GM23338 (cell line): Measurements from ENCODE around the gene CCDC91. TPM values are rescaled to one million over a fixed set of nuclear protein-coding genes. Genes with fewer than 3 reads are reported as not detected.

Source experiments
- ATAC-seq: fragments of 200-7000 bp; cut with Tn5 transposase; 3 replicates; pipeline ENCODE4 v1.9.1; 2020
- DNase-seq: peaks from one replicate; pipeline ENCODE4 v3.0.0-alpha.2; 2015; ENCODE audit warnings: low spot score
- H2AFZ ChIP-seq: fragments of 200-600 bp; sonication (generic); 2 replicates; pipeline ENCODE4 v1.8.0; 2016; ENCODE audit warnings: antibody characterized with exemption, mild to moderate bottlenecking, moderate library complexity
- H3F3A ChIP-seq: fragments of 200-600 bp; sonication (generic); replicated peaks from 2 replicates; pipeline ENCODE4 v1.8.0; 2017; ENCODE audit warnings: antibody characterized with exemption, mixed run types, low read depth
- H3K27ac ChIP-seq: fragments of 200-600 bp; sonication (generic); 2 replicates; pipeline ENCODE4 v1.6.1; 2016; ENCODE audit warnings: low read depth
- H3K27me3 ChIP-seq: fragments of 200-600 bp; sonication (generic); 2 replicates; pipeline ENCODE4 v1.8.0; 2016; ENCODE audit warnings: mild to moderate bottlenecking, mixed run types, moderate library complexity; ENCODE audit not compliant: insufficient read depth
- H3K36me3 ChIP-seq: fragments of 200-600 bp; sonication (generic); 2 replicates; pipeline ENCODE4 v1.8.0; 2016; ENCODE audit warnings: mild to moderate bottlenecking; ENCODE audit not compliant: insufficient read depth
- H3K4me1 ChIP-seq: fragments of 200-600 bp; sonication (generic); 2 replicates; pipeline ENCODE4 v1.8.0; 2016; ENCODE audit warnings: mild to moderate bottlenecking, moderate library complexity; ENCODE audit not compliant: insufficient read depth
- H3K4me2 ChIP-seq: fragments of 200-600 bp; sonication (generic); 2 replicates; pipeline ENCODE4 v1.7.1; 2017; ENCODE audit warnings: mixed run types
- H3K4me3 ChIP-seq: fragments of 200-600 bp; sonication (generic); 2 replicates; pipeline ENCODE4 v1.6.1; 2016; ENCODE audit warnings: mixed run types
- H3K79me2 ChIP-seq: fragments of 200-600 bp; sonication (generic); replicated peaks from 2 replicates; pipeline ENCODE4 v1.8.0; 2017; ENCODE audit warnings: mild to moderate bottlenecking; ENCODE audit not compliant: insufficient read depth
- H3K9me2 ChIP-seq: fragments of 200-600 bp; sonication (generic); 2 replicates; pipeline ENCODE4 v1.8.0; 2017; ENCODE audit not compliant: insufficient read depth
- H4K20me1 ChIP-seq: fragments of 200-600 bp; sonication (generic); replicated peaks from 2 replicates; pipeline ENCODE4 v1.8.0; 2017; ENCODE audit warnings: mild to moderate bottlenecking; ENCODE audit not compliant: insufficient read depth
- H3K27ac Mint-ChIP-seq: 2 replicates; pipeline ENCODE4 v1.8.0; 2020; ENCODE audit warnings: inconsistent platforms, mild to moderate bottlenecking, moderate library complexity, mixed read lengths
- H3K27me3 Mint-ChIP-seq: 3 replicates; pipeline ENCODE4 v1.8.0; 2022; ENCODE audit warnings: low read depth, mild to moderate bottlenecking, moderate library complexity, mixed read lengths, inconsistent platforms; ENCODE audit not compliant: insufficient read depth, poor library complexity
- H3K36me3 Mint-ChIP-seq: 3 replicates; pipeline ENCODE4 v1.8.0; 2021; ENCODE audit warnings: low read depth, mild to moderate bottlenecking, inconsistent platforms, moderate library complexity, mixed read lengths
- H3K4me1 Mint-ChIP-seq: 3 replicates; pipeline ENCODE4 v1.8.0; 2020; ENCODE audit warnings: mild to moderate bottlenecking, inconsistent platforms, mixed read lengths
- H3K4me3 Mint-ChIP-seq: 3 replicates; pipeline ENCODE4 v1.8.0; 2021; ENCODE audit warnings: moderate library complexity, mild to moderate bottlenecking, inconsistent platforms, mixed read lengths
- H3K9me3 Mint-ChIP-seq: 3 replicates; pipeline ENCODE4 v1.8.0; 2020; ENCODE audit warnings: moderate library complexity, mild to moderate bottlenecking, inconsistent platforms, mixed read lengths
- CREB1 ChIP-seq: fragments of 250-450 bp; sonication (Bioruptor Pico); IDR thresholded peaks from 2 replicates; pipeline ENCODE4 v1.5.0; 2020; ENCODE audit warnings: low read depth, mild to moderate bottlenecking, moderate library complexity
- CTCF ChIP-seq, 2 experiments: fragments of 200-600 bp in 1 of 2; sonication (generic) in 1 of 2; conservative IDR thresholded peaks; 2 replicates each; pipeline versions ENCODE4 v1.5.1 to v1.6.1; 2016 to 2017; ENCODE audit warnings: antibody characterized with exemption in 2 of 2, low read depth in 2 of 2, mild to moderate bottlenecking in 2 of 2, moderate library complexity in 1 of 2
- ETS1 ChIP-seq: IDR thresholded peaks from 2 replicates; pipeline ENCODE4 v1.6.1; 2016; ENCODE audit warnings: antibody characterized with exemption
- EZH2 ChIP-seq: fragments of 200-600 bp; sonication (generic); IDR thresholded peaks from one replicate; pipeline ENCODE4 v1.8.0; 2017; ENCODE audit warnings: antibody characterized with exemption, mild to moderate bottlenecking, low read depth; ENCODE audit not compliant: unreplicated experiment
- EZH2phosphoT487 ChIP-seq: fragments of 200-600 bp; sonication (generic); IDR thresholded peaks from one replicate; pipeline ENCODE4 v1.8.1; 2018; ENCODE audit warnings: antibody characterized with exemption; ENCODE audit not compliant: unreplicated experiment
- JUNB ChIP-seq: IDR thresholded peaks from one replicate; pipeline ENCODE4 v1.6.1; 2016; ENCODE audit warnings: antibody characterized with exemption; ENCODE audit not compliant: unreplicated experiment
- NANOG ChIP-seq: IDR thresholded peaks from 2 replicates; pipeline ENCODE4 v1.6.1; 2016; ENCODE audit warnings: antibody characterized with exemption, borderline replicate concordance
- POLR2AphosphoS5 ChIP-seq: IDR thresholded peaks from 2 replicates; pipeline ENCODE4 v1.6.1; 2016; ENCODE audit warnings: antibody characterized with exemption, low read depth
- ZNF331 ChIP-seq: fragments of 250-450 bp; sonication (Bioruptor Pico); IDR thresholded peaks from 2 replicates; pipeline ENCODE4 v1.5.0; 2020; ENCODE audit warnings: low read depth, mild to moderate bottlenecking, moderate library complexity
- ZNF462 ChIP-seq: fragments of 250-450 bp; sonication (Bioruptor Pico); IDR thresholded peaks from 2 replicates; pipeline ENCODE4 v1.5.0; 2020; ENCODE audit warnings: mild to moderate bottlenecking, moderate library complexity
- polyA plus RNA-seq: library from polyadenylated mRNA; unstranded; fragments of >200 nt; fragmentation: Nextera tagmentation; extraction: Ambion mirVana; gene quantifications from 2 replicates; pipeline ENCODE4 v1.2.1, GENCODE V29; 2016
- total RNA-seq: library from RNA; depleted of rRNA; stranded (reverse); fragments of >200 nt; shearing (Covaris generic); gene quantifications from 2 replicates; pipeline ENCODE4 v1.2.3, GENCODE V29; 2014

CCDC91 gene
- total and polyA plus RNA-seq, 2 experiments from 2014 or later: 24.7 to 48.7 TPM

DNA sequence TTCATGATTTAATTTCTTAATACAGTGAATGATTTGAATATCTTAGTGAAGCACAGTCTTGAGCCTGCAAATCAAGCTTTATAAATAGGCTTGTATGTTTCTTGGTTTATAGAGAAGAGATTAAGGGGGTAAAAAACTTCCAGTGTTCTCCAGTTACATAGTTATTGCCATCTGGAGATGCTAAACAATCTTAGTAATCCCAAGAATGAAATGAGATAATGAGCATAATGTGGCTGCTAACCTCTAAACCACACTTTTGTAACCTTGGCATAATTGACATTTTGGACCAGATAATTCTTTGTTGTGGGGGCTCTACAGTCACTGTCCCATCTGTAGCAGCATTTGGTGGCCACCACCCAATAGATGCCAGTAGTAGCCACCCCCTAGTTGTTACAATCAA, 316.8 kb downstream of the CCDC91 start:
- Histone ChIP-seq H3K27me3 (no peaks in the 10 kb centered on the region), H3F3A (no peaks in the 10 kb centered on the region), H3K4me3 (no peak overlapping the region), H3K27ac (no peak overlapping the region), H3K79me2 (no peaks in the 10 kb centered on the region), H4K20me1 (no peaks in the 10 kb centered on the region), H2AFZ (no peak overlapping the region), H3K4me2 (no peak overlapping the region), H3K9me2 (no peaks in the 10 kb centered on the region), H3K4me1 (peaks cover 10% of the 10 kb centered on the region), H3K36me3 (no peaks in the 10 kb centered on the region)
- Mint-ChIP-seq H3K4me3 (no peak overlapping the region), H3K27me3 (no peaks in the 10 kb centered on the region), H3K9me3 (peaks cover 1% of the 10 kb centered on the region; the same call in 1 of the 3 replicates), H3K36me3 (peaks cover 2% of the 10 kb centered on the region; the same call in 2 of the 3 replicates), H3K27ac (no peak overlapping the region), H3K4me1 (peaks cover 20% of the 10 kb centered on the region; the same call in 2 of the 3 replicates)
- ATAC-seq: no peak
- no peak for TF ChIP-seq POLR2AphosphoS5
- no peak for TF ChIP-seq ETS1
- no peak for TF ChIP-seq ZNF331 (CRISPR knock-in tag)
- no peak for TF ChIP-seq NANOG
- TF ChIP-seq EZH2: no peak
- TF ChIP-seq CTCF (conservative IDR thresholded peaks at IDR 0.05; ENCODE audit: low read depth in 2 of 2): no peak
- no peak for TF ChIP-seq CREB1 (CRISPR knock-in tag)
- no peak for TF ChIP-seq EZH2phosphoT487
- TF ChIP-seq JUNB: no peak
- no peak for TF ChIP-seq ZNF462 (CRISPR knock-in tag)
- no peak for DNase-seq
